Kidney (tissue), 14 donors: Measurements from ENCODE around the gene TPRN. TPM values are rescaled to one million over a fixed set of nuclear protein-coding genes. Genes with fewer than 3 reads are reported as not detected.

Source experiments
- DNase-seq, 5 donors: peaks; one replicate each; pipeline ENCODE4 v3.0.0-alpha.2; 2013 to 2020
- FAIRE-seq: peaks from 2 replicates; lab custom pipeline; 2012; peaks lifted over from hg19 to GRCh38; lab: Jason Lieb, UNC
- H3K27ac ChIP-seq, 2 donors: one replicate each; pipeline ENCODE4 v1.7.0; 2013; ENCODE audit warnings: low read depth in 2 of 2, low read length in 2 of 2, inconsistent platforms in 1 of 2
- H3K27me3 ChIP-seq: one replicate; pipeline ENCODE4 v1.7.1; 2013; ENCODE audit warnings: low read length, inconsistent platforms; ENCODE audit not compliant: control insufficient read depth, insufficient read depth
- H3K36me3 ChIP-seq, 3 donors: one replicate each; pipeline versions ENCODE4 v1.7.0 to v1.7.1; 2013; ENCODE audit warnings: low read length in 3 of 3, control low read depth in 1 of 3, inconsistent platforms in 1 of 3; ENCODE audit not compliant: insufficient read depth in 3 of 3, control insufficient read depth in 2 of 3
- H3K4me1 ChIP-seq, 3 donors: one replicate each; pipeline versions ENCODE4 v1.7.0 to v1.7.1; 2013; ENCODE audit warnings: low read length in 3 of 3, inconsistent platforms in 1 of 3, low read depth in 1 of 3; ENCODE audit not compliant: control insufficient read depth in 2 of 3, insufficient read depth in 2 of 3
- H3K4me3 ChIP-seq, 3 donors: one replicate each; pipeline versions ENCODE4 v1.7.0 to v1.8.1; 2013; ENCODE audit warnings: low read length in 3 of 3, control low read depth in 1 of 3, inconsistent platforms in 1 of 3
- H3K9ac ChIP-seq, 3 donors: one replicate each; pipeline versions ENCODE4 v1.7.0 to v1.7.1; 2013; ENCODE audit warnings: low read length in 3 of 3, control low read depth in 1 of 3, inconsistent platforms in 1 of 3
- H3K9me3 ChIP-seq, 3 donors: one replicate each; pipeline versions ENCODE4 v1.7.0 to v1.7.1; 2013; ENCODE audit warnings: low read length in 3 of 3, control low read depth in 1 of 3, inconsistent platforms in 1 of 3; ENCODE audit not compliant: control insufficient read depth in 2 of 3, insufficient read depth in 1 of 3
- CTCF ChIP-seq: IDR thresholded peaks from 3 replicates; pipeline ENCODE4 v1.5.1; 2012; ENCODE audit warnings: mild to moderate bottlenecking, moderate library complexity, borderline replicate concordance; ENCODE audit not compliant: insufficient read depth; ENCODE audit errors: extremely low read depth
- intact Hi-C: fragments of 100-400 bp; cut with DNase I; formaldehyde crosslinking; loops from one replicate; pipeline ENCODE4 v1.11.1; 2022
- polyA plus RNA-seq: library from polyadenylated mRNA; stranded (reverse); fragments of 350-450 nt; fragmentation: Illumina TruSeq; extraction: RNeasy Lipid Tissue Mini Kit (QIAGEN cat#74804); gene quantifications from one replicate; pipeline ENCODE4 v1.2.3, GENCODE V29; 2014; ENCODE audit warnings: low read depth, low replicate concordance; ENCODE audit not compliant: insufficient read depth
- total RNA-seq: library from RNA; stranded (reverse); fragmentation: NEBNext Ultra II Directional; extraction: Animal tissue kit (Norgen Biotek cat#: 25700); gene quantifications from one replicate; pipeline ENCODE4 v1.2.1, GENCODE V29; 2021
- donor health status: control.
- donor health status: control.
- donor health status: control.
- donor health status: control.
- donor health status: control.
- donor health status: DM: yes; HTN: yes; CAD: no.
- donor health status: Normal renal cell carcinoma (clear cell type).

The TPRN gene
- total and polyA plus RNA-seq, 2 donors from 2014 or later, result 47.2 to 49.5 TPM

- FAIRE-seq, result no peak
- intact Hi-C loops, result no loop called here
- H3K9ac ChIP-seq, result no peak overlapping the region
These were observed 25.1 kb downstream of the TPRN start for GRCh38 chr9:137175345-137175961.

GRCh38 chr9:137174722-137175293 is 25.7 kb downstream of the TPRN start:
- H3K4me1 ChIP-seq, result peaks cover 0 to 2% (median 0%) of the 10 kb centered on the region in 3 donors
- FAIRE-seq (no peak), DNase-seq (no peak)
- H3K9me3 ChIP-seq, result no peaks in the 10 kb centered on the region
- H3K4me3 ChIP-seq, result no peak overlapping the region
- no peaks in the 10 kb centered on the region for H3K36me3 ChIP-seq
- intact Hi-C loops, result no loop called here
- no peak for TF ChIP-seq CTCF
- no peak overlapping the region for H3K9ac ChIP-seq
- H3K27me3 ChIP-seq, result no peaks in the 10 kb centered on the region
- H3K27ac ChIP-seq, result no peak overlapping the region

More at GRCh38 chr9:137175345-137175961, 25.1 kb downstream of the TPRN start:
- no peak for TF ChIP-seq CTCF
- Histone ChIP-seq H3K27ac (no peak overlapping the region), H3K36me3 (peaks cover 0 to 2% (median 0%) of the 10 kb centered on the region in 3 donors), H3K4me1 (peaks cover 0 to 2% (median 0%) of the 10 kb centered on the region in 3 donors), H3K27me3 (no peaks in the 10 kb centered on the region), H3K9me3 (no peaks in the 10 kb centered on the region), H3K4me3 (no peak overlapping the region)
- no peak for DNase-seq

GRCh38 chr9:137173796-137174664 is 26.5 kb downstream of the TPRN start:
- no peak overlapping the region for H3K9ac ChIP-seq
- H3K27ac ChIP-seq, result no peak overlapping the region

More at GRCh38 chr9:137173796-137174664, 26.5 kb downstream of the TPRN start:
- peaks cover 0 to 8% (median 0%) of the 10 kb centered on the region in 3 donors for H3K4me1 ChIP-seq
- DNase-seq (no peak), FAIRE-seq (no peak)
- TF ChIP-seq CTCF, result no peak
- intact Hi-C loops, result no loop called here
- H3K4me3 ChIP-seq, result no peak overlapping the region
- no peaks in the 10 kb centered on the region for H3K9me3 ChIP-seq
- no peaks in the 10 kb centered on the region for H3K36me3 ChIP-seq
- no peaks in the 10 kb centered on the region for H3K27me3 ChIP-seq
